Testis (tissue), 2 donors: ENCODE data around the gene RSPO4.
"Not testable (repeated sequence)": the region's sequence is repeated elsewhere in the genome, so short reads cannot be mapped to it uniquely, and the experiment has no call there.

Source experiments
- POLR2A ChIP-seq: fragments of 450-650 bp; IDR thresholded peaks from one replicate; pipeline ENCODE4 v1.6.1; 2017; ENCODE audit warnings: antibody characterized with exemption, mild to moderate bottlenecking, moderate library complexity
- TF ChIP-seq, protein P1 (sequence below), 3 experiments: fragments of 450-650 bp in 2 of 3; fragments of 200-600 bp in 1 of 3; sonication (generic) in 1 of 3; IDR thresholded peaks; one replicate each; pipeline ENCODE4 v1.5.1; 2016 to 2019; ENCODE audit warnings: antibody characterized with exemption in 3 of 3, mild to moderate bottlenecking in 2 of 3, moderate library complexity in 1 of 3

DNA sequence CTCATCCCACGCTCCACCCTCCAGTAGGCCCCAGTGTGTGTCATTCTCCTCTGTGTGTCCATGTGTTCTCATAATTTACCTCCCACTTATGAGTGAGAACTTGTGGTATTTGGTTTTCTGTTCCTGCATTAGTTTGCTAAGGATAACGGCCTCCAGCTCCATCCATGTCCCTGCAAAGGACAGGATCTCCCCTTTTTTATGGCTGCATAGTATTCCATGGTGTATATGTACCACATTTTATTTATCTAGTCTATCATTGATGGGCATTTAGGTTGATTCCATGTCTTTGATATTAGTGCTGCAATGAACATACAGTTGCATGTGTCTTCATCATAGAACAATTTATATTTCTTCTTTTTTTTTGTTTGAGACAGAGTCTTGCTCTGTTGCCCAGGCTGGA is 24.1 kb upstream of the RSPO4 start:
- TF ChIP-seq, protein P1, sequence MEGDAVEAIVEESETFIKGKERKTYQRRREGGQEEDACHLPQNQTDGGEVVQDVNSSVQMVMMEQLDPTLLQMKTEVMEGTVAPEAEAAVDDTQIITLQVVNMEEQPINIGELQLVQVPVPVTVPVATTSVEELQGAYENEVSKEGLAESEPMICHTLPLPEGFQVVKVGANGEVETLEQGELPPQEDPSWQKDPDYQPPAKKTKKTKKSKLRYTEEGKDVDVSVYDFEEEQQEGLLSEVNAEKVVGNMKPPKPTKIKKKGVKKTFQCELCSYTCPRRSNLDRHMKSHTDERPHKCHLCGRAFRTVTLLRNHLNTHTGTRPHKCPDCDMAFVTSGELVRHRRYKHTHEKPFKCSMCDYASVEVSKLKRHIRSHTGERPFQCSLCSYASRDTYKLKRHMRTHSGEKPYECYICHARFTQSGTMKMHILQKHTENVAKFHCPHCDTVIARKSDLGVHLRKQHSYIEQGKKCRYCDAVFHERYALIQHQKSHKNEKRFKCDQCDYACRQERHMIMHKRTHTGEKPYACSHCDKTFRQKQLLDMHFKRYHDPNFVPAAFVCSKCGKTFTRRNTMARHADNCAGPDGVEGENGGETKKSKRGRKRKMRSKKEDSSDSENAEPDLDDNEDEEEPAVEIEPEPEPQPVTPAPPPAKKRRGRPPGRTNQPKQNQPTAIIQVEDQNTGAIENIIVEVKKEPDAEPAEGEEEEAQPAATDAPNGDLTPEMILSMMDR (IDR thresholded peaks at IDR 0.05): not testable (repeated sequence)
- TF ChIP-seq POLR2A: not testable (repeated sequence)
